OCI-LY7 (cell line): ENCODE results near the gene NAT16. TPM values are rescaled to one million over a fixed set of nuclear protein-coding genes. Genes with fewer than 3 reads are reported as not detected.
A peak's percentile ranks its signal among the peaks of the same experiment; 100 is the strongest.

Experiments
- BruUV-seq: library from RNA; stranded (reverse); fragments of 400-500 nt; replicated peaks from 2 replicates; lab custom pipeline; 2021; lab: Mats Ljungman, UMichigan
- CTCF ChIA-PET: fragments of 300-600 bp; sonication (Branson Sonifier 250); formaldehyde crosslinking; loops from one replicate; lab custom pipeline; 2022; ENCODE audit warnings: antibody characterized with exemption; ENCODE audit not compliant: unreplicated experiment; lab: Charles Lee
- POLR2A ChIA-PET: fragments of 300-600 bp; sonication (Branson Sonifier 250); formaldehyde crosslinking; loops from one replicate; lab custom pipeline; 2022; ENCODE audit warnings: antibody characterized with exemption; lab: Charles Lee
- DNase-seq: peaks from one replicate; pipeline ENCODE4 v3.0.0-alpha.2; 2015; ENCODE audit warnings: low spot score
- H2AFZ ChIP-seq: fragments of 200-600 bp; sonication (generic), shearing (Covaris generic); 2 replicates; pipeline ENCODE4 v1.6.1; 2014; ENCODE audit warnings: mild to moderate bottlenecking, antibody characterized with exemption, low read length, moderate library complexity
- H3K27ac ChIP-seq: fragments of 200-600 bp; sonication (generic); 2 replicates; pipeline ENCODE4 v1.5.1; 2014; ENCODE audit warnings: mixed run types, low read depth, mild to moderate bottlenecking, moderate library complexity, low read length, inconsistent platforms; ENCODE audit not compliant: poor library complexity, severe bottlenecking
- H3K36me3 ChIP-seq: fragments of 200-600 bp; sonication (generic); 2 replicates; pipeline ENCODE4 v1.6.1; 2014; ENCODE audit warnings: mild to moderate bottlenecking, antibody characterized with exemption, low read length, moderate library complexity, mixed read lengths; ENCODE audit not compliant: insufficient read depth
- H3K4me1 ChIP-seq: fragments of 200-600 bp; sonication (generic); 2 replicates; pipeline ENCODE4 v1.5.1; 2014; ENCODE audit warnings: mild to moderate bottlenecking, low read length; ENCODE audit not compliant: insufficient read depth, poor library complexity, severe bottlenecking
- H3K4me2 ChIP-seq: fragments of 200-600 bp; sonication (generic); 2 replicates; pipeline ENCODE4 v1.6.1; 2014; ENCODE audit warnings: mild to moderate bottlenecking, low read length
- H3K4me3 ChIP-seq: fragments of 200-600 bp; sonication (generic); 2 replicates; pipeline ENCODE4 v1.5.1; 2014; ENCODE audit warnings: mild to moderate bottlenecking, low read depth, low read length; ENCODE audit not compliant: poor library complexity, severe bottlenecking
- H3K79me2 ChIP-seq: fragments of 200-600 bp; sonication (generic); 2 replicates; pipeline ENCODE4 v1.6.1; 2016; ENCODE audit warnings: low read depth, mild to moderate bottlenecking, low read length, moderate library complexity, mixed read lengths; ENCODE audit not compliant: insufficient read depth
- H3K9me2 ChIP-seq: fragments of 200-600 bp; sonication (generic); 2 replicates; pipeline ENCODE4 v1.6.1; 2016; ENCODE audit warnings: mild to moderate bottlenecking, low read length, mixed read lengths; ENCODE audit not compliant: insufficient read depth
- H3K9me3 ChIP-seq: fragments of 200-600 bp; sonication (generic); 2 replicates; pipeline ENCODE4 v1.6.1; 2014; ENCODE audit warnings: mild to moderate bottlenecking, mixed run types, low read length, mixed read lengths
- H4K20me1 ChIP-seq: fragments of 200-600 bp; sonication (generic); 2 replicates; pipeline ENCODE4 v1.6.1; 2014; ENCODE audit warnings: mild to moderate bottlenecking, antibody characterized with exemption, low read length, moderate library complexity, mixed read lengths; ENCODE audit not compliant: insufficient read depth
- CTCF ChIP-seq: fragments of 200-600 bp; sonication (generic); conservative IDR thresholded peaks from 2 replicates; pipeline ENCODE4 v1.5.1; 2014; ENCODE audit warnings: mild to moderate bottlenecking, antibody characterized with exemption, low read length, moderate library complexity, mixed read lengths
- EZH2phosphoT487 ChIP-seq: fragments of 200-600 bp; sonication (generic); IDR thresholded peaks from 2 replicates; pipeline ENCODE4 v1.6.1; 2018; ENCODE audit warnings: low read depth, borderline replicate concordance, mild to moderate bottlenecking, mixed run types, antibody characterized with exemption, low read length, moderate library complexity, mixed read lengths
- intact Hi-C: fragments of 100-400 bp; cut with micrococcal nuclease; formaldehyde crosslinking; loops from one replicate; pipeline ENCODE4 v1.10.0; 2022; ENCODE audit not compliant: unreplicated experiment
- total RNA-seq, 2 experiments: library from RNA; depleted of rRNA in 1 of 2; stranded (reverse); fragments of >200 nt in 1 of 2; shearing (Covaris generic) in 1 of 2; gene quantifications; 2 replicates each; pipeline ENCODE4 v1.2.3, GENCODE V29; 2014 to 2022

The NAT16 gene
- total RNA-seq, 2 experiments from 2014 or later, result 0.22 TPM; not detected in 1

- BruUV-seq, result no TSS peak
- Histone ChIP-seq H4K20me1 (no peaks in the 10 kb centered on the region), H3K4me3 (no peak overlapping the region), H3K9me2 (no peaks in the 10 kb centered on the region), H3K4me2 (peak overlapping the region; percentile 61), H3K79me2 (no peaks in the 10 kb centered on the region), H3K4me1 (peaks cover 26% of the 10 kb centered on the region), H3K36me3 (no peaks in the 10 kb centered on the region), H3K27ac (no peak overlapping the region), H3K9me3 (no peaks in the 10 kb centered on the region), H2AFZ (no peak overlapping the region; the same call in 1 of the 2 replicates)
- intact Hi-C loops, result no loop called here
- TF ChIP-seq EZH2phosphoT487, result no peak
- TF ChIP-seq CTCF, result no peak
- ChIA-PET POLR2A (interaction anchor here (0.6 to 2.0 kb wide), 7 partner anchors 10 to 88 kb away, joined by 3 to 12 read pairs (median 4); partner anchors contain the start of gene TRIM56), CTCF (interaction anchor here (1.1 to 1.4 kb wide), 3 partner anchors 10 to 20 kb away, joined by 3 to 4 read pairs (median 4); no protein-coding TSS in a partner anchor)
- DNase-seq, result no peak
Observed at GRCh38 chr7:101172854-101173751, 7.0 kb downstream of the NAT16 start.

GRCh38 chr7:101172005-101172853, 7.9 kb downstream of the NAT16 start:
- no peak for TF ChIP-seq EZH2phosphoT487
- no peak for TF ChIP-seq CTCF
- POLR2A ChIA-PET, result no interaction called here
- no peaks in the 10 kb centered on the region for H3K79me2 ChIP-seq
- CTCF ChIA-PET, result no interaction called here
- H3K27ac ChIP-seq, result no peak overlapping the region
- no peaks in the 10 kb centered on the region for H3K9me3 ChIP-seq
- no peaks in the 10 kb centered on the region for H3K9me2 ChIP-seq
- no TSS peak for BruUV-seq
- intact Hi-C loops, result no loop called here
- no peak overlapping the region for H3K4me2 ChIP-seq
- no peaks in the 10 kb centered on the region for H3K36me3 ChIP-seq
- DNase-seq, result peak; percentile 53
- H4K20me1 ChIP-seq, result no peaks in the 10 kb centered on the region
- H2AFZ ChIP-seq, result no peak overlapping the region
- H3K4me1 ChIP-seq, result peaks cover 26% of the 10 kb centered on the region
- no peak overlapping the region for H3K4me3 ChIP-seq
